ENCODE results near the gene GPC6.

The GPC6 gene

DNA sequence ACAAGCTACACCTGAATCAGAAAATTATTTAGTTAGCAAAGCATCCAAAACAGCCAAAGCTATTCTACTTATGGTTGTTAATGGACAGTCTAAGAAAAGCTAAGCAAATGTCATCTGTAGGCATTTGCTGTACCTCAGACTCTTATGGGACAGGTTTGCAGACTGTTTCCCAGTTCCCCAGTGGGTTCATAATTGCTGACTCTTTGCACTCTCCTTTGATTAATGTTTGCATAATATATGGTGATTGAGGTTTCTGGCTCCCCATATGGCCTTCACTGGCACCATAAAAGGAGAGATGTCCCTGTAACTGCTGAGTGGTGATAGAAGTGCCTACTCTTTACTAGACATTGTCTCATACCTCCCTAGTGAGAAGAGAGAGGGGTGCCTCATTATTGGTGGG is 142.1 kb downstream of the GPC6 start:
- DNase-seq (ENCODE audit: low spot score) = no peak

DNA sequence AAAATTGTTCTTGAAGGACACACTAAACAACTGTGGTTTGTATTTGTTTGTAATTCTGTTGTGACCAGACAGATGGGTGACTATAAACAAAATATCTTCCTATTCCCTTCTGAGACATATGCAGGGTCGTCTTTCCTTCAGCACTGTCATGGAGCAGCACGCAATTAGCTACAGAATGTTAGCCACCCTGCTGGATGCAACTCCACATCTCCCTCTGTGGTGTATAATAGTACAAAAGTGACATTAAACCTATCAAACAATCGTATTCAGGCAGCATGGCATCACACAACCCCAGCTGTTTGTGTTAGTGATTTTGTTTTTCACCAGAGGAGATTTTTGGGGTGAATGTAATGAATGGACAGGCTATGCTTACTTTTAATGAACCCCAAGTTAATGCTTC is 146.2 kb downstream of the GPC6 start:
- DNase-seq (ENCODE audit: low spot score) = no peak

DNA sequence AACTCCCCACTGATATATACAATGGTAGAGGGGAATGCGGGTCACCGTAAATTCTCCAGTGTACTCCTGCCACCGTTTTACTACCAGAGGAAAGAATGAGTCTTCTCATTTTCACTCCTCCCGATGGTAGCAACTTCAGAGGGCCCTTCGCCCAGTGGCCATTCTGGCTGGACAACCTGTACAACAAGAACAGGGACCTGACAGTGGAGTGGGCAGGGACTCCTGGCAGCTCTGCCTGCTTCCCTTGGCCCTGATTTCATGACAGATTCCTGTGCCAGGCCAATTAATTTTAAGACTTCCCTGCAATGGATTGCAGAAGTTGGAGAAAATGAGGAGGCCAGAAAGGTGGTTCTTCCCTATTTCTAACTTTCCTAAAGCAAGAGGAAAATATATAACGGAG is 148.9 kb downstream of the GPC6 start:
- DNase-seq (ENCODE audit: low spot score) = no peak

DNA sequence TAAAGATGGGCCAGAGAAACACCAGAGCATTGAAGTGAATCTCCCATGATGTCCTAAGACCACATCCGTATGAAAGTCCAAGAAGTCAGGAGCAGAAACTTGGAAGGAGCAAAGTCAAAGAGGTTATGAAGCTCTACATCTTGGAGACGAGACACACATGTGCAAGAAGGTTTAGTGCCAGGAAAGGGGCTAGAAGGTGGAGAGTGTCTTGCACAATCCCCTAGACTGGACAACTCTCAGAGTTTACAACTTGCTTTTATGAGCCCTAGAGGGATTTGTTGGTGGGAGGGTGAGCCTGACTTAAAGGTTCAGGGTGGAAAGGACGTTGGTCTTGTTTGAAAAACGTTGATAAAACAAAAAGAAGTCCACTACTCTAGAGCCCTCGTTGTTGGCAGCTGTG is 150.6 kb downstream of the GPC6 start:
- no peak for DNase-seq (ENCODE audit: low spot score)

DNA sequence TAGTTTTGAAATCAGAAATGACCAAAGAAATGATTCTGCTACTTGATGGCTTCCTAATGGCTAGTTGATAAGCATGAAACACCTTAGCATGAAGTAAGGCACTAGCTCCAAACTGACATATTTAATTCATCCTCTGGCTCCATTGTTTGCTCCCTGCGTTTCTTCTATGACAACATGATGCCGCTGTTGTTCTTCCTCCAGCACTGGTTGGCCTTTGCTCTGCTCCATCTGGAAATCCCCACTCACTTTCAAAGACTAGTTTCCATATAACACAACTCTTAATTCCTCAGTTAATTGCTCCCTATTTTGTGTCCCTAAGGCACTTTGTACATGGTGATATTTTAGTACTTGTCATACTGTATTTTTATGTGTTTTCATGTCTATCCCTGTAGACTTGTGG is 151.6 kb downstream of the GPC6 start:
- DNase-seq (ENCODE audit: low spot score) = no peak

DNA sequence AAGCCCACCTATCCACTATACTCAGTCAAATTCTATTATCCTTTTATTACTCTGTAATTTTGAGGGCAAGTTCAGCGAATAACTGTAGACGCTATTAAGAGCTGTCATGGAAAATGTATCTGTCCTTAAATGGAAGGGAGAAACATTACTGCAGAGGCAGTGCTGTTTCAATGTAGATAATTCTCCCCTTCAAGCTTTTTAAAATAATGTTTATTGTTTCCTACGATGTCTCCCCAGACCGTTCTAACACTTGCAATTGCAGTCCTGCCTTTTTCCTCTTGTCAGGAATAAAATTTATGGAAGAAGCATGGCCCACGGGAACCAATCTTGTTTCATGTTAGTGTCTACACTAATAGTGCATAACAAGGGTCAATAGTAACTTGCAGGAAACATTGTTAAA is 159.5 kb downstream of the GPC6 start:
- DNase-seq (ENCODE audit: low spot score) = no peak

DNA sequence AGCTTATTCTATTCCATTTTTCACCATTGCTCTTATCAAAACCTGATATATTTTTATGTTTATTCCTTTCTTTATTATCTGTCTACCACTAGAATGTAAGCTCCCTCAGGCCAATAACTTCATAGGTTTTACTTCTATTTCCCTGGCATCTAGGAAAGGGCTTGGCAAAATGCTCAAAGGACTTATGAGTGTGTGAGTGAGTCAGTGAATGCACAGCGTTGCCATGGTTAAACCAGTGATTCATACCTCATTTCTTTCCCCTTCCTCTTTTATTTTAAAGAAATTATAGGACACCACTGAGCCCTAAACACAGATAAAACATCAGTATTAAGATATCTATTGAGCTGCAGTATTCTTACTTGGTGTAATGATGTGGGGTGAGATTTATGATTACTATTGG is 162.1 kb downstream of the GPC6 start:
- no peak for DNase-seq (ENCODE audit: low spot score)

DNA sequence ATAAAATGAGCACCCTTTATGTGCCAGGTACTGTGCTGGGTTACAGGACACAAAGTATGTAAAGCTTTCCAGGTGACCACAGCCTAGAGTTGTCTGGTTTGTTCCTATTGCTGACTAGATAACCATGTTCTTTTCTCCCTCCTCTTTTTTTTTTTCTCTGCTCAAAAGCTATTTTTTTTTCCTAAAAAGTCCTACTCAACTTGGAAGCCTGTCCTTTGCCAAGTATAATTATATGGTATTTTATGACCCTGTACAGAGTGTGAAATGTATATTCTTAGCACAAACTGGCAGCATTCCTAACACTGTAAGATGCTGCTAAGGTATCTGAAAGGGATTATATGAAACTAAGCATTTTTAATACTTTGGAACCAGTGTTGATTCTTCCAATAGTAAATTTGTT is 171.0 kb downstream of the GPC6 start:
- DNase-seq (ENCODE audit: low spot score) = no peak

DNA sequence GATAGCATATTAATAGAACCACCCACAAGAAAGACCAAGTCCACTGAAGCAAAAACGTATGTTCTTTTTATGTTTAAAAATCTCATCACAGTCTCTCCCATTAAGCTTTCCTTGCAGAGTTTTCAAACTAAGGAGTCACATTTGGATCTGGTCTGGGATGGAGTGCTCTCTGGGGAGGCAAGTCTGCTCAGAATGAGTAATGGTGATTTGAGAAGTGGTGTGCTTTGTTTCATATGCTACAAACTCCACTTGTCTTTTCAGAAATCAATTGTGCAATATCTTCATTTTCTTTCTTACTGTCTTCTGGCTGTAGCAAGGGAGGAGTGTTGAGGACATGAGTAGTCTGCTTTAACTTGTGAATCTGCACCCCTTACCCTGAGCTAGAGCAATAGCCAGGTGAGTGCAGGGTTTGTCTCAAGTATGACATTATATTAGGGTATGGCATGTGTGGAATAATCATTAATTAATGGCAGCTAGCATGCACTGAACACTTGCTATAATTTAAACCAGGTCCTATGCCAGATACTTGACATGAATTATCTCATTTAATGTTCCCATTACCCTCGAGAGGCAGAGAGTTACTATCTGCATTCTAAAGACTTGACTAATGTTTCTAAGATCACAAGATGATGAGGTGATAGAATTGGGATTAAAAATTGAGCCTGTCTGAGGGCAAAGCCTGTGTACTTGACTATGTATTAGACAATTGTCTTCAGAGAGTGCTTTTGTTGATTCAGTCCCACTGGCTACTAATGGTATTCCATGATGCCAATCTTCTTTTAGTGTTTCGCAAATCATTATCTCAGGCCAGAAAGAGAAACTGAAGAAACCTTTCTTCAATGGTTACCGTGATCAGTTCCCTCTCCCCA is 171.8 kb downstream of the GPC6 start:
- DNase-seq (ENCODE audit: low spot score) = no peak

DNA sequence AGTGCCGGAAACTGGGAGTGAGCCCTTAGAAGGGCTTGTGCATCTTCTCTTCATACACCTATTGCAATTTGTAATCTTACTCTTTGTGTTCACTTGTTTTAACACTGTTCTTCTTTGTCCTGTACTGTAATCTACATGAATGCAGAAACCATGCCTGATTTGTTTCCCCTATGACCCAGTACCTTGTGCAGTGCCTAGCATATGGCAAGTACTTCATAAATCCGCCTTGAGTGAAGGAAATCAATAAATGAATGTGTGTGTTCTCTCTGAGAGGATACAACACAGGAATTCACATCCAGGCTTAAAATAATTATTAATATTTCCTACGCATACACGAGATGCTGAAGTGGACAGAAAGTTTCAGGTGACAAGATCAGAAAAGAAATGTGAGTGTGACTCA is 172.6 kb downstream of the GPC6 start:
- DNase-seq (ENCODE audit: low spot score) = no peak

DNA sequence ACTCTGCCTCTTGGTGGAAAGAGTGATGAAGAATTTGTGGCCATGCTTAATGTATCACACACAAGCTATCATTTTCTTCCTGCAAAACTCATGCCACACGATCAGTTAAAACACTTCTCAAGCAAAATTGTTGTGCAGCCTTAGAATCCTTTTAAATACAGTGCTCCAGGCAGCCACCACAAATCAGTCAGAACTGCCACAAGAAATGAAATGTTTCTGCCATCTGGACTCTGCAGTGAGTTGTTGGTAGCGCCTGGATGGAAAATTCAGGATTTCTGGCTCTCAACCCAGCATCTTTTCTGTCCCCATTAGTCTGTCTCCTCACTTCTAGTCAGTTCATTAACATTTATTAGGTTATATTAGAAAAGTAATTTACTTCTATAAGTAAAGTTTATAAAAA is 179.5 kb downstream of the GPC6 start:
- no peak for DNase-seq (ENCODE audit: low spot score)

DNA sequence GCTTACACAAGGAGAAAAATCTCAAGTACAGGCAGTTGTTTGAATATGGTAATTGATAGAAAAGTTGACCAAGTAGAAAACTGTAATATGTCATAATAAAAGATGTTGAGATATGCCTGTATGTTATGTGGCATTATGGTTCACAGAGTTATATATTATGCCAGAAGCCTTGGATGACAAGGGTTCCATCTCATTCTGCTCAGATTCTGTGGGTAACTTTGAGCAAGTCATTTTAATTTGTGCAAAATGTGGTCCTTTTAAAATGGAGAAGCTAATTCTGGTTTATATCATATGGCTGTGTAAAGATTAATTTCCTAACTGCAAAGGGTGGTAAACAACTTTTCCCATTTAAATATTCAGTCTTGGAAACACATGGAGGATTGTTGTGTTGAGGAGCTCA is 180.9 kb downstream of the GPC6 start:
- DNase-seq (ENCODE audit: low spot score) = no peak

DNA sequence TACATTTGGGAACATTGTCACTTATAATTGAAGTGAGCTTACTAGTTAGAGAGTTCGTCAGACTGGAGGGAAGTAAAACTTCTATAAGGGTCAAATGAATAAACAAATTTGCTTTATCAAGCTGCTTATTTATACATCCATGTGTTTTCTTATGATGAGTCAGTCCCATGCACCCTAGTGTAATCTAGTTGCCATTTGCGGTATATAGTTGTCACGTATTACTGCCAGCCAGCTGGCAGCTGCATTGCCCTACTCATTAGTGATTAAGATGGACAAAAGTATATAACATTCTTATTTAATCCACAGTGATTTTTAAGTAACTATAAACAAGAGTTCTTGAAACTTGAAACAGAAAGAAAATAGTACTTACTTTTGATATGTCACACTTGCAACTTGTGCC is 182.4 kb downstream of the GPC6 start:
- DNase-seq (ENCODE audit: low spot score) = no peak

DNA sequence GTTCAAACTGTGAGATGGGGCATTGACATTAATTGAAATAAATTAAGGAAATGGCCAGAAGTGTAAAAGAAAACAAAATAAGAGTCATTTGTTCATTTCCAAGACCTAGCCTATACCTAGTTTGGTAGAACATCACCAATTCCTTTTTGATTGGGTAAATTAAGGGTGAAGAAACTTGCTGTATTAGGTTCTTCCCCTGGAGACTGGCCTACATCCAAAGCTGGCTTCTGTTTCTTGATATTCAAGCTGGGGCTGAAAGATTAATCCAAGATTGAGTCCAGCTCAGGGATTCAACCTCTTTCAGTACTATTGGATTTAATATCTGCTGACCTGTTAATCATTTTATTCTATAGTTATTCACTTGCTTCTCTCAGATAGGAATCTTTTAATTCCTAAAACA is 183.2 kb downstream of the GPC6 start:
- DNase-seq (ENCODE audit: low spot score) = no peak

DNA sequence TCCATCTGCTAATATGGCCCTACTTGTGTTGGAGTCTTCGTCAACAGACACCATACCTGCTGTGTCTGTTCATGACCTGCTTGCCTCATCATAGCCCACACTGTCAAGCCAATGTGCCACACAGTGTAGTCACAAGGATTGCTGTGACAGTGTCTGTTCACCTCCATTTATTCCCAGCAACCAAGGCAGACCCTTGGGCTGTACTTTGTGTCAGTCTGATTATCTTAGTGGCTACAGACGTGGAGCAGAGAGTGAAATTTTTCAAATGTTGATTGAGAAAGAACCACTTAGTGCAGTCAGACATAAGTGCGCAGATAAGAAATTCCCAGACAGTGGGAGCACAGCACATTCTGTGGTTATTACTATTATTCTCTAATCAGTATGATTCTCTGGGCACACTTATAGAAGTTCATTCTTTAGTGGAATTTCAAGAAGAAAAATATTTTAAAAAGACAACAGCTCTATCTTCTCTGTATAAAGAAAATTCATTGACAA is 184.6 kb downstream of the GPC6 start:
- no peak for DNase-seq (ENCODE audit: low spot score)

DNA sequence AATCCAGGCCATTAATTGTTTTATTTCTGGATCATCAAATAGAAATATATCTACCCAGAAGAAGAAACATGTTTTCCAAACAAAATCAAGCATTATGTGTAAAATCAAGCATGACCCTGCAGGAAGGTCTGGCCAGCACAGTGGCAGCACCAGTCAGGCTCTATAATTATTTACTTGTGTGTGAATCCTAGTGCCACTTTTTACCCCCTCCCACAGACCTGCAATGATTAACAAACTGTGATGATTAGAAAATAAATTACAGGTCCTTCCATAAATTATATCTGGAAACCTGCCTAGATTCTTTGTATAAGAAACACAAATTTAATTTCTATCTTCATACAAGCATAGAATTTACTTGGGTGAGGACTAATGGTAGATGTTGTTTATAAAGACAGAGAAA is 186.1 kb downstream of the GPC6 start:
- DNase-seq (ENCODE audit: low spot score) = no peak

DNA sequence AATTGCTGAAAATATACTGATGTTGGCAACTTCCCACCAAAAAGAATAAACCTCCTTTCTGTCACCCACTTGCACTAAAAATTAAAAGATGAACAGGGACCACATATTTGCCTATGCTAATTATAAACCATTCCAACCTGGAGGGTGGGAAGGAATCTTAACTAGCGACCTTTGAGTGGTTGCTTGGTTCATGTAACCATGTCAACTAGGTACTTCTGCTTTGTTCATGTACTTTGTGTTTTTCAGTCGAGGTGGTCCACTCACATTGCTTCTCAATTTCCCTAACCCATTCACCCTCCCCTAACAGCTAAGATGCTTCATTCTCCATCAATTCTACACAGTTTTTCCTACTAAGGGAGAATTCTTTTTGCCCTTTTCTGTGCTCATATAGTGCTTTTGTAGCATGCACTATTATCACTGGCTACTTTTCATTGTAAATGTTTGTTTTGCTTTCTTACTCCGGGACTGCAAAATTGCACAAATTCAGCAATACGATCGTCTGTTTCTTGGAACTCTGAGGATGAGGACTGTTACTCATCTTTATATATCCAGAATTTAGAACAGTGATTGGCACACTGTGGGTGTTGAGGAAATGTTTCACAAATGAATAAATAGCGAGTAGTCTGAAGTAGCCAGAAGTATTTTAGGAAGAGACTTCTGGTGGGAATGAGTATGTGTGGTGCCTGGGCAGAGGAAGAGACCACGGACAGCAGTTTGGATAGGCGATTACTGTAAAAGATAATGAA is 187.5 kb downstream of the GPC6 start:
- no peak for DNase-seq (ENCODE audit: low spot score)

DNA sequence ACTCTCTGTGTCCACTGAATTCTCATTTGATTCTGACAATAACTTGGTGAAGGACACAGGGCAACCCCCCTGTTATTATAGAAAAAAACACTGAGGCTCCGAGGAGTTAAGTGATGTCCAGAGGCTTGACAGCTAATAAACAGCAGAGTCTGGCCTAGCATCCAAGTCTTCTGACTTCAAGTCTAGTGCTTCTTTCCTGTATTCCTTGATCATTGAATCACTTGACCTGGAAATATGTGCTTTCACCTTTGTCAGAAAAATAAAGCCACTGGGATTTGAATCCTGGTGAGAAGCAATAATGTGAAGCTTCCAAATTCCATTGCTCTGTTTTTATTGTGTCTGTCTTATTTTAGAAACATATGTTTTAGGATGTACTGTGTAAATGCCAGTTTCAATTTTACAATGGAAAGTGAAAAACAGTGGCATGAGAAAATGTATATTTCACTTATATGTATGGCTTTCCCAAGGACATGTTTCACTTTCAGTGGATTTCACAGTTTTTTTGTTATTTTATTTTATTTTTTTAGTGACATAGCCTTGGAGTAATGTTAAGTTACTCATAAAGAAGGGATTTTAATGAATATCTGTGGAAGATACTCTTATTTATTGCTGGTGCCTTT is 190.2 kb downstream of the GPC6 start:
- no peak for DNase-seq (ENCODE audit: low spot score)

DNA sequence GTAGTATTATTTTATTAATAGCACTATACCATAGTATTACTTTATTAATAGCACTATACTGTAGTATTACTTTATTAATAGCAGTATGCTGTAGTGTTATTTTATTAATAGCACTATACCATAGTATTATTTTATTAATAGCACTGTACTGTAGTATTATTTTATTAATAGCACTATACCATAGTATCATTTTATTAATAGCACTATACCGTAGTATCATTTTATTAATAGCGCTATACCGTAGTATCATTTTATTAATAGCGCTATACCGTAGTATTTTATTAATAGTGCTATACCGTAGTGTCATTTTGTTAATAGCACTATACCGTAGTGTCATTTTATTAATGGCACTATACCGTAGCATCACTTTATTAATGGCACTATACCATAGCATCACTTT is 191.8 kb downstream of the GPC6 start:
- DNase-seq (ENCODE audit: low spot score) = no peak

DNA sequence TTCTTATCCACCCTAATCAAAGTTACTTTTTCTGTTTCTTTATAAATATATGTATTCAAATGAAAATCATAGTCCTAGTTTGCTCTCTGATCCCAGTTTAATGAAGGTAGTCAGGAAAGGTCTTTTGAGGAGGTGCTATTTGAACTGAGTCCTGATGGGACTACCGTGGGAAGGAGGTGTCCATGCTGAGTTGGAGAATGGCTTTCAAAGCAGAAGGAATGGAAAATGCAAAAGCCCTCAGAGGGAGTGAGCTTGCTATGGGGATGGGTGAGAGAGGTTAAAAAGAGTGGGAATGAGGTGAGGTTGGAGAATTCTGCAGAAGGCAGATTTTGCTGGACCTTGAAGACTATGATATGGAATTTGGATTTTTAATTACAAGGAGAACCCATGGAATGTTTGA is 193.6 kb downstream of the GPC6 start:
- DNase-seq (ENCODE audit: low spot score) = no peak

DNA sequence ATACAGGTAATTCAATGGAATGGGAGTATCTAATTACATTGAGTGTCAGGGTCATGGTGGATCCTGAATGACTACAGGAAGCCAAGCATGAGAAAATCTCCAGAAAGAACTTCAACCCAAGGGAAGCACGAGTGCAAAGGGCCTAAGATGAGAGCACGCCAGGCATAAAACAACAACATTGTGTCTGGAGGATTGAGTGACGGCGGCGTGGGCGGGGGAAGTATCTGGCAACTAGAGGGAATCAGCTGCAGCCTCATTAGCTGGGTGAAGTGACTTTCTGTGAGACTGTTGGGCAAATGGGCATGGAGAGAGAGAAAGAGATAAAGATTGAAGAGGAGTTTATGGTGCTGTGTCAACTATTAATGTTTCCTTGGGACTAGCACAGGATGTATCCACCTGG is 194.3 kb downstream of the GPC6 start:
- DNase-seq (ENCODE audit: low spot score) = no peak

DNA sequence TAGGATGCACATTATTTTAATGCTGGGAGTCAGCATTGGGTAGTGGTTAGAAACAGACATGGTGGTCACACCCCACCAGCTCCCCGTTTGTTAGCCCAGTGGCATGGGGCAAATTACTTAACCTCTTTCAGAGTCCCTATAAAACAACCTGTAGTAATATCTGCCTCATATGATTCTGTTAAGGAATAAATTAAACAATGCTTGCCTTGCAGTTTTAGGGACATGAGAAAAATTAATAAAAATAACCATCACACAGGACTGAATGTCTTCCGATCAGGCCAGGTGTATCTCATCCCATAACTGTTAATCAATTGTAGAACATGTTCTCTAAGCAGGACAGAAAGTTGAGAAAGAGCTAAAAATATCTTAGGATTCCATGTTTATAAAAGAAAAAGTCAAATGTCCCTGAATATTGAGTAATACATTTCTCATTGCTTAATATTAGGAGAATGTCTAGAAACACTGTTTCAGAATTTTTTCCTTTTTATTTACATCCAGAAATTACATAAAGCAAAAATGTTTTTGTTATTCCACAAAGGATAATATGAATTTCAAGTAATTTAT is 196.5 kb downstream of the GPC6 start:
- no peak for DNase-seq (ENCODE audit: low spot score)

Measured in SK-N-DZ (cell line).